Astrocyte of the spinal cord (primary cell): ENCODE measurements around the gene KRTAP9-6.

Experiments used
- DNase-seq: peaks from one replicate; pipeline ENCODE4 v3.0.0; 2011; ENCODE audit warnings: low read depth, low spot score
- H3K4me3 ChIP-seq: 2 replicates; pipeline ENCODE4 v1.5.1; 2011; ENCODE audit warnings: low read depth, mild to moderate bottlenecking, low read length, moderate library complexity
- CTCF ChIP-seq: IDR thresholded peaks from 2 replicates; pipeline ENCODE4 v1.5.1; 2012; ENCODE audit warnings: low read depth, mild to moderate bottlenecking, low read length, inconsistent platforms
- in situ Hi-C: cut with HindIII; loops from 2 replicates; pipeline ENCODE4 v1.10.0; 2017; ENCODE audit warnings: low sequenced_read_pairs

KRTAP9-6 gene

GRCh38 chr17:41284043-41284442 is 18.9 kb downstream of the KRTAP9-6 start:
- H3K4me3 ChIP-seq = no peak overlapping the region
- DNase-seq = no peak
- in situ Hi-C loops = no loop called here
- no peak for TF ChIP-seq CTCF

GRCh38 chr17:41284546-41284945 is 19.4 kb downstream of the KRTAP9-6 start:
- no peak for TF ChIP-seq CTCF
- H3K4me3 ChIP-seq = no peak overlapping the region
- DNase-seq = no peak
- in situ Hi-C loops = no loop called here

GRCh38 chr17:41287050-41287449 is 21.9 kb downstream of the KRTAP9-6 start:
- in situ Hi-C loops = no loop called here
- no peak overlapping the region for H3K4me3 ChIP-seq
- no peak for TF ChIP-seq CTCF
- no peak for DNase-seq

GRCh38 chr17:41294016-41294415 is 28.8 kb downstream of the KRTAP9-6 start:
- no peak for TF ChIP-seq CTCF

GRCh38 chr17:41296846-41297245 is 31.7 kb downstream of the KRTAP9-6 start:
- in situ Hi-C loops = no loop called here
- TF ChIP-seq CTCF = no peak
- DNase-seq = no peak
- no peak overlapping the region for H3K4me3 ChIP-seq

More at GRCh38 chr17:41294016-41294415, 28.8 kb downstream of the KRTAP9-6 start:
- DNase-seq = no peak
- in situ Hi-C loops = no loop called here
- H3K4me3 ChIP-seq = no peak overlapping the region

- no peak overlapping the region for H3K4me3 ChIP-seq
- TF ChIP-seq CTCF = no peak
- DNase-seq = no peak
- in situ Hi-C loops = no loop called here
These were observed 33.4 kb downstream of the KRTAP9-6 start for GRCh38 chr17:41298458-41299135.
